C4-2B (cell line): ENCODE results near the gene SLC25A43.

Source experiments
- H3K27ac ChIP-seq: fragments of 450-650 bp; 2 replicates; pipeline ENCODE4 v1.5.1; 2017
- ZFX ChIP-seq: fragments of 450-650 bp; IDR thresholded peaks from 2 replicates; pipeline ENCODE4 v1.6.1; 2017
- TF ChIP-seq, protein P1 (sequence below): fragments of 450-650 bp; conservative IDR thresholded peaks from 2 replicates; pipeline ENCODE4 v1.5.1; 2017; ENCODE audit warnings: mild to moderate bottlenecking

Gene SLC25A43

GRCh38 chrX:119410854-119411253 is 11.7 kb downstream of the SLC25A43 start:
- H3K27ac ChIP-seq, result peak overlapping the region; percentile 51
- no peak for TF ChIP-seq ZFX
- TF ChIP-seq, protein P1, sequence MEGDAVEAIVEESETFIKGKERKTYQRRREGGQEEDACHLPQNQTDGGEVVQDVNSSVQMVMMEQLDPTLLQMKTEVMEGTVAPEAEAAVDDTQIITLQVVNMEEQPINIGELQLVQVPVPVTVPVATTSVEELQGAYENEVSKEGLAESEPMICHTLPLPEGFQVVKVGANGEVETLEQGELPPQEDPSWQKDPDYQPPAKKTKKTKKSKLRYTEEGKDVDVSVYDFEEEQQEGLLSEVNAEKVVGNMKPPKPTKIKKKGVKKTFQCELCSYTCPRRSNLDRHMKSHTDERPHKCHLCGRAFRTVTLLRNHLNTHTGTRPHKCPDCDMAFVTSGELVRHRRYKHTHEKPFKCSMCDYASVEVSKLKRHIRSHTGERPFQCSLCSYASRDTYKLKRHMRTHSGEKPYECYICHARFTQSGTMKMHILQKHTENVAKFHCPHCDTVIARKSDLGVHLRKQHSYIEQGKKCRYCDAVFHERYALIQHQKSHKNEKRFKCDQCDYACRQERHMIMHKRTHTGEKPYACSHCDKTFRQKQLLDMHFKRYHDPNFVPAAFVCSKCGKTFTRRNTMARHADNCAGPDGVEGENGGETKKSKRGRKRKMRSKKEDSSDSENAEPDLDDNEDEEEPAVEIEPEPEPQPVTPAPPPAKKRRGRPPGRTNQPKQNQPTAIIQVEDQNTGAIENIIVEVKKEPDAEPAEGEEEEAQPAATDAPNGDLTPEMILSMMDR, result no peak

GRCh38 chrX:119411959-119412358 is 12.8 kb downstream of the SLC25A43 start:
- TF ChIP-seq, protein P1, result no peak
- TF ChIP-seq ZFX, result no peak
- no peak overlapping the region for H3K27ac ChIP-seq

DNA sequence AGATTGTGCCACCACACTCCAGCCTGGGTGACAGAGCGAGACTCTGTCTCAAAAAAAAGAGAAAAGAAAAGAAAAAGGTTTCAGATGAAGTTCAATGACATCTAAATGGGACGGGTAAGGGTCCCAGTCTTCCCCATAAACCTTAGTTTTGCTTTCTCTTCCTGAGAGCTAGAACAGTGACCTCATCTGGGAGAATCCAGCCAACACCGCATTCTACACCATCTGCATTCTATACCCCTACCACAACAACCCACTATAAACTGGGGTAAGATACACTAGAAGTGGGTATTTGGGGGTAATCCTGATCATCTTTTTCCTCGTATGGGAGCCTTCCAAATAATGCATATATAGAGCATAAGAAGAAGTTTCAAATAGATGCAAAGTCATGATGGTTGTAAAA is 18.2 kb downstream of the SLC25A43 start:
- H3K27ac ChIP-seq, result no peak overlapping the region
- no peak for TF ChIP-seq ZFX
- TF ChIP-seq, protein P1, result no peak

DNA sequence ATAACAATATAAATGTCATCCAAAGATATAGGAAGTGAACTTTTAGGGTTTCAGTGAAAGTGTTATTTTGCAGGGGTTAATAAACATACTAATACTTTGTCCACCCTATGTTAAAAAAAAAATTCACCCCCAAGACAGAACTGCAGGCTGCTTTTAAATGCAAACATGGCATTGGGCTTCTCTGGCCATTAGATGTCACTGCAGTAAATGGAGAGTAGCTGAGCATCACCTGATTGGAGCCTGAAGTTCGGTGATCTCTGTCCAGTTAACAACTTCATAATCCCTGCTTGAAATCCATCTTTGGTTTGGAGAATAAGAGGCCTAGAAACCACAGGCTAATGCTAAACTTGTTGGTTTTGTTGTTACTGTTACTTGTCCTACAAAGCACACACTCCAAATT is 18.7 kb downstream of the SLC25A43 start:
- no peak overlapping the region for H3K27ac ChIP-seq
- TF ChIP-seq, protein P1, result peak; percentile 49
- TF ChIP-seq ZFX, result no peak

GRCh38 chrX:119419146-119419545 is 20.0 kb downstream of the SLC25A43 start:
- no peak overlapping the region for H3K27ac ChIP-seq
- TF ChIP-seq, protein P1, result no peak
- no peak for TF ChIP-seq ZFX

DNA sequence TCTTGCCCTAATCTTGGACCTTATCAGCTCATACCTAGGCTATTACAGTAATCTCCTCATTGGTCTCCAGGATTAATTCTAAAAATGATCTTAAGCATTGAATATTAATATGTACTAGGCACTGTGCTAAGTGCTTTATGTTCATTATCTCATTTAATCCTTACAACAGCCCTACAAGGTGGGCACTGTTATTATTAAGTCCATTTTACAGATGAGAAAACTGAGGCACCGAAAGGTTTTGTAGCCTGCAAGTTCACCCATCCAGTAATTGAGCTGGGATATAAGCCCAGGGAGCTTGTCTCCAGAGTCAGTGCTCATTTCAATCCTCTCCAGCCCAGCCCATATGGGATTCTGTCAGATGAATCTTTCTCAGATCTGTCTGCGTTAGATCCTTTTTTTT is 20.8 kb downstream of the SLC25A43 start:
- TF ChIP-seq ZFX, result no peak
- TF ChIP-seq, protein P1, result no peak
- H3K27ac ChIP-seq, result no peak overlapping the region

DNA sequence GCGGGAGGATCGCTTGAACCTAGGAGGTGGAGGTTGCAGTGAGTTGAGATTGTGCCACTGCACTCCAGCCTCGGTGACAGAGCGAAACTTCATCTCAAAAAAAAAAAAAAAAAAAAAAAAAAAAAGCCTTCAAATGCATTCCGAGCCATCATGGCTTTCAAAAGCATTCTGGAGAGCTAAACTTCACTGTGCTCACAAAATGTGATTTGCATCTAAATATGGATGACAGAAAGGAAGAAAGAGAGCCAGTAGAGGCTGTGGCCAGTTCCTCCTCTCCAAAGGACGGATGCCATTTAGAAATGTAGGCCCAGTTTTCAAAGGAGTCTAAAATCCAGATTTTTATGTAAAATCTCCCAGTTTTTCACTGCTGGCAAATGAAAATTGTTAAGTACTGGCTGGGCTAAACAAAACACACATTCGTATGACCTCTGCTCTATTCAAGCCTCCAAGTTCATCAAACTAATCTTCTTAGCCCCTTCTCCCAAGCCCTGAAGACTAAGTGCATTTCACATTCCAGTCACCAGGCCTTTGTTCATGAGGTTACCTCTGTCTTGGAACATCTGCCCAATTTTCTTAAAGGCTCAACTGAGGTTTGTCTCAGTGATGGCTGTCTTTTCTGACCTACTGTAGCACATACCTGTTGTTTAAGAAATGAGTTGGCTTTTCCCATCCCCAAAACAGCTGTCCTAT is 22.0 kb downstream of the SLC25A43 start:
- TF ChIP-seq, protein P1, result no peak
- TF ChIP-seq ZFX, result no peak
- no peak overlapping the region for H3K27ac ChIP-seq
